NCI-H510A (cell line): ENCODE measurements around the gene TTLL9.

Experiments
- DNase-seq: peaks from one replicate; lab custom pipeline; 2025; lab: John Stamatoyannopoulos, UW

Gene TTLL9

DNA sequence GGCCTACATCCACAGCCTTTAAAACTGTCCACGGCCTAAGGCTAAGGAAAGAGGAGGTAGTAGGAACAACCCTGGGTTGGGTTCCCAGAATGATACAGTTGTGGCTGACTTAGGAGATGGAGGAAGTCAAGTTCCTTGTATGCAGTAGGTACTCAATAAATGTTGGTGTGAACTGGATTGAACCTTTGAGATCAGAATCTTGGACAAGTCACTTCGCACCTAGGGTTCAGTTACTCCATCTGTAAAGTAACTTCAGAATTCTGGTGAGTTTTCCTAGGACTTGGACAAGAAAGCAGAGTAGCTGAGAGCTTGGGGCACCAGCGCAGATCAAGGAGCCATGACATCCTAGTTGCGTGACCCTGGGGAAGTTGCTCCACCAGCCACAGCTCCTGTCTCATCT, 106.6 kb downstream of the TTLL9 start:
- no peak for DNase-seq

DNA sequence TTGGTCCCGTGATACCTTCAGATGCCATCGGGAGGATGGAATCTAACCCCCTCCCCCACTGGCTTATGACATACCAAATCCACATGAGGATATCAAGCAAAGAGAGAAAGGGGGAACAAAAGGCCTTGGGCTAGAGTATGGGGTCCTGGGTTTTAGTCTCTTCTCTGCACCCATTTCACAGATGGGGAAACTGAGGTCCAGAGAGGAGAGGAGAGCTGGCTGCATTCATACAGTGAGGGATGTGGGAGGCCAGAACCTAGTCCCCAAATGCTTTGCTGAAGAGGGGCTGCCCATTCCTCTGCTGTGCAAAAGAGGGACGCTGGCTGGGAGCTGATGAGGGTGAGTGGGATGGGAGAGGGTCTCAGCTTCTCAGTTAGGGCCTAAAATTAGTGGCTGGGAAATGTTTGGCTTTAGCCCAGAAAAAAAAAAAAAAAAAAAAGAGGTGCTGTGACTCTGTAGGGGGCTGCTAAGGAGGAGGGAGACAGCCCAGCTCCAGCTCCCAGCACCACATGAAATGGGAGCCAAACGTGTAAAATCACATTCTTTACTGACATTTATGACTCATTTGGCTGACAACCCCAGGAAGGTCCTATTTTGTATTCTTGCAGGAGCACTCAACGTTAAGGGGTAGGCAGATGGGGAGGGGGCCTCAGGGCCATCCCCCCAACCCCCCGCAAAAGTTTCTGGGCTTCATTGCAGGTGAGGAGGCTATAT, 109.4 kb downstream of the TTLL9 start:
- no peak for DNase-seq

DNA sequence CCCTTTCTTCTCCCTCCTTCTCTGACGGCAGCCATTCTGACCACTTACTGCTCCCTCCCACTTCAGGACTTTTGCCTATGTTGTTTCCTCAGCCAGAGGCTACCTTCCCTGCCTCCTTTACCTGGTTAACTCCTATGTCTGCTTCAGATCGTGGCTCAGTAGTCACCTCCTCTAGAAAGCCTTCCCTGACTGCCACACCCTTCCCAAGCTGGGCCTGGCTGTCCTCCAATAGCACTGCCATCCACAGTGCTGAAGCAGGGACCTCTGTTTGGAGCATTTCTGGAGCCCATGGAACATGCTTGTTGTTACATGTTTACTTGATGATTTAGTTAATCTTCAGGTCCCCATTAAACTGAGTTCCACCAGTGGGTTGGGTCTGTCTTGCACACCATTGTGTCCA, 111.3 kb downstream of the TTLL9 start:
- no peak for DNase-seq

DNA sequence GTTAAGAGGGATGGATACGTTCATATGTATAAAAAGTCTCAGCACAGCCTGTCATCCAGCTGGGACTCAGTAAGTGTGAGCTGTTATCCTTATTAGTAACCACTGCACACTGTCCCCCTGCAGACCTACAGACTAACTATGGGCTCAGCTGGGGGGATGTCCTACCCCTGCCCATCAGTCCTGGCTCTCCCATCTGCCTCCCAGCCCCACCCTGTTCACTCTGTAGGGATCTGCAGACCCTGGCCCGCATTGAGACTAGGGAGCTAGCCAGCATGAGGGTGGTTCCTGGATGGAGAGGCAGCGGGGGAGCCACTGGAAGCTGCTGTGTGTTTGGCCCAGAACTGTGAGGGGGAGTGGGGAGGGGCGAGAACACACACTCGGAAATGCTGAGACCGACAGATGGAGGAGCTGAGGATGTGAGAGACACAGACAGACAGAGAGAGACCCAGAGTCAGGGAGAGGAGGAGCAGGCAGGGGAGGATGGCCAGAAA, 114.6 kb downstream of the TTLL9 start:
- DNase-seq = no peak

DNA sequence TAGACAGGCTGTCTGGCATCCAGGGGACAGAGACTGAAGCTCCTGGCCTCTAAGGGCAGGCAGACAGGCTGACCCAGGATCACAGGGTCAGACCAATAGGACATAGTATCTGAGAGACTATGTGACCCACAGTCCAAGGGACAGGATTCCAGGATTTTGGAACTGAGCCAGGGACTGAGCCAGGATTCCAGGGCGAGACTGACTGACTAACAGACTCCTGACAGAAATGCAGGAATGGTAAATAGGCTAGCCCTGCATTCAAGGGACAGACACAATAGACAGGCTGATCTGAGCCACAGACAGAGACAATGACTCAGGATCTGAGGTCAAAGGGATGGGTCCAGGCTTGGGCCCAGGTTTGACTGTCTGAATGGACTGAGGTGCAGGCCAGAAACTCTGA, 117.3 kb downstream of the TTLL9 start:
- DNase-seq = no peak

DNA sequence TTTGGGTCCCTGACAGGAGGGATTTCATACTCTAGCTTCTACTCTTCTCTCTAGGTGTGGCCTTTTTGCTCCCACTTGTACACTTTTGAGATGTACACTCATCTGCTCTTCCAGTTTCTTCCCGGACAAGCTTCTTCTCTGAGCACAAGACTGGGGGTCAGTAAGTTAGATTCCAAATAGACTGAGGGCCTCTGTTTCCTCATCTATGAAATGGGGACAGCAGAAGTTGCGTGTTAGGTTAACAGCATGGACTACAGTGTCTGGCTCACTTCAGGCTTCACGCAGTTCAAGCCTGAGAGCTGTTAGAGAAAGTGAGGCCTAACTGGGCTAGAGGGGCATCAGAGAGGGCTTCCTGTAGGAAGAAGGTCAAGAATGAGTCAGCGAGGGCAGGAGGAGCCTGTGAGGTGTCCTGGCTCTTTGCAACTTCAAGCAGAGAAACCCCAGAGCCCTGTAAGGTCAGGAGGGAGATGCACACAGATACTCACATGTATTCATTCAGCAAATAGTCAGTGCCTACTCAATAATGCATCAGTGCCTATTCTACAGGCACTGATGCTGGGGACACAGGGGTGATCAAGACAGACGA, 118.1 kb downstream of the TTLL9 start:
- DNase-seq = no peak

DNA sequence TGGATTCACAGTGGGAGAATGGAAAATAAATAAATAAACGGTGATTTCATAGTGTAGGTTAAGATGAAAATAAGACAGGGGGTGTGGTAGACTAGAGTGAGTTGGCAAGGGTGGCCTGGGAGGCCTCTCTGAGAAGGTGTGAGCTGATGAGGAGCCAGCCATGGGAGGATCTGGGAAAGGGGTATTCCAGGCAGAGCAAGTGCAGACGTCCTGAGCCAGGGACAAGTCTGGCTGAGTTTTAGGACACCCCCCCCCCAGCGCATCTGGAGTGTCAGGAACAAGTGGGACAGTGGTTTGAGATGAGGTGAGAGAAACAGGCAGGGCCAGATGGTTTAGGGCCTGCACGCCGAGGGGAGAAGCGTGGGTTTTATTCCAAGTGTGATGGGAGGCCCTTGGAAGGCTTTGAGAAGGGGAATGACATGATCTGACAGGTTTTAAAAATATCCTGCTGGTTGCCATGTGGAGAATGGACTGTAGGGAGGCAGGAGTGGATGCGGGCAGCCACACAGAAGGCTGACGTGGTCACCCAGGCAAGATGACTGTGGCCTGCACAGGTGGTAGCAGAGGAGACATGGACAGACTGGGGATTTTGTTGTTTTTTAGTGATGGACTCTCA, 118.7 kb downstream of the TTLL9 start:
- DNase-seq = no peak

DNA sequence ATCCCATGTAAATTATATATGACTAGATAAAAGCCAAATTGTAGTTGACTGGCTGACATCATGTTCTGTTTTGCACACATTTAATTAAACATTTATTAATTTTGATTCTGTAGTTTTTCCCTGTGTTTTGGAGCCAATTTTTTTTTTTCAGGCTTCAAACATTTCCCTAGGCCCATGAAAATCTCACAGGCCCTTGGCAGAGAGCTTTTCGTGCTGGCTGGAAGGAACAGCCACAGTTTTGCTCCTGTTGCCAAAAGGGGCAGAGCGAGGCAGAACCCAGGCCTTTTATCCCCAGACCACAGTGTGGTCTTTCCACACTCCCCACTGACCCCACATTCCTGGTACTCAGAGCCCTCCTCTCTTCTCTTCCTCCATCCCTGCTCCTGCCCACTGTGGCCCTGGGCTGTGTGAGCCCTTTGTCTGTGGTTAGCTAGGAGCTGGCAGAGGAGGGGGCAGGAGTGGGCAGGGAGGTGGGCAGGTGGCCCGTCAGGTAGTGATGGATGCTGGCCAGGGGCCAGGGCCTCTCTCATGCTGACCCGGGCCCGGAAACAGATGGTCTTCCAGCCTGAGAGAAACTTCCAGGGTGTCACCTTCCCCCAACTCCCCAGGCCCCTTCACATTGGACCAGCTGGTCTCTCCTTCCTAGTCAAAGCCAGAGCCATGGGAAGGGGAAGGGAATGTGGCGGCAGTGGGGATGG, 120.4 kb downstream of the TTLL9 start:
- DNase-seq = no peak

DNA sequence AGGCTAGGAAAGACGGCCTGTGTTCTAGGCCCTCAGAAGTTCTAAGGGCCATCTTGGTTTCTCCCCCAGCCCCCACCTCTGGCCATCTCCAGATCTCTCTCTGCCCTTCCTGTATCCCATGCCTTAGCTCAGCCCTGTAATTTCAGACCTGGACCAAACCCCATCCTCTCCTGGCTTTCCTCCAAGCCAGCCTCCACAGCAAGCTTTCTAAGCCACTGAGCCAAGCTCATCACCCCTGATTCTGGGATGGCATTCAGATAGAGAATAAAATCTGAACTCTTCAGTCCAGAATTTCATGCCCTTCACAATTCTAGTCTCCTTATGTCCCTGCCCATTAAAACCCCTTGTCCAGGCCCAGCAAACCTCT, 120.9 kb downstream of the TTLL9 start:
- no peak for DNase-seq

DNA sequence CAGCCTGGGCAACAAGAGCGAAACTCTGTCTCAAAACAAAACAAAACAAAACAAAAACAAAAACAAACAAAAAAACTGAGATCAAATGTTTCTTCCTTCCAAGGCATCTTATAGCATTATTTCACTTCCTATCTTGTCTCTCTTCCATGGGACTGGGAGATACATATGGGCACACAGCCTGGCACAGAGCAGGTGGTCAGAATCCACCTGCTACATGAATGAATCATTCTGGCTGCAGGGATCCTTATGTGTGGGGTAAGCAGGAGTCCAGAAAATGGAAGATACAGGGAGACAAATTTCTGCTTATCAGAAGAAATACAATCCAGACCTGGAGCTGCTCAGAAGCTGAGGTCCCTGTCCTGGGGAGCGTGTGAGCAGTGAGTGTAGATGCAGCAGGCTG, 121.7 kb downstream of the TTLL9 start:
- no peak for DNase-seq
